Stimulated activated CD8-positive, alpha-beta memory T cell treated with anti-CD3 and anti-CD28 coated beads, Interleukin-2, amount 100 ng/mL, for 1 hour (primary cell): Measurements from ENCODE around the gene LSR.
"Not testable (repeated sequence)": the region's sequence is repeated elsewhere in the genome, so short reads cannot be mapped to it uniquely, and the experiment has no call there.

ENCODE experiments used
- DNase-seq, 2 donors: peaks; one replicate each; pipeline ENCODE4 v3.0.0-alpha.2; 2020; ENCODE audit warnings: low read depth in 2 of 2

The LSR gene

GRCh38 chr19:35217649-35217990 is 31.2 kb upstream of the LSR start:
- no peak for DNase-seq

- no peak for DNase-seq
Observed at GRCh38 chr19:35219008-35219407, 29.8 kb upstream of the LSR start.

- DNase-seq, result no peak
Observed at GRCh38 chr19:35220315-35220921, 28.4 kb upstream of the LSR start.

GRCh38 chr19:35220973-35221590 is 27.7 kb upstream of the LSR start:
- DNase-seq, result not testable (repeated sequence)

- no peak for DNase-seq
Observed at GRCh38 chr19:35222373-35223015, 26.3 kb upstream of the LSR start.

GRCh38 chr19:35223084-35223790 is 25.6 kb upstream of the LSR start:
- DNase-seq, result no peak

GRCh38 chr19:35223862-35224505 is 24.8 kb upstream of the LSR start:
- DNase-seq, result no peak

- DNase-seq, result no peak
Observed at GRCh38 chr19:35224681-35225571, 23.9 kb upstream of the LSR start.

- no peak for DNase-seq
Observed at GRCh38 chr19:35225951-35226350, 22.9 kb upstream of the LSR start.

GRCh38 chr19:35226748-35227147 is 22.1 kb upstream of the LSR start:
- DNase-seq, result no peak

GRCh38 chr19:35228177-35228930 is 20.4 kb upstream of the LSR start, which contains the start of gene FAM187B:
Gene FAM187B (minus strand): TSS chr19:35228739. CDS start chr19:35228680, 59 bp downstream.
- no peak for DNase-seq

- DNase-seq, result no peak
Observed at GRCh38 chr19:35229601-35230000, 19.2 kb upstream of the LSR start.

GRCh38 chr19:35231956-35232645 is 16.7 kb upstream of the LSR start:
- DNase-seq, result no peak

- no peak for DNase-seq
Observed at GRCh38 chr19:35232912-35233311, 15.9 kb upstream of the LSR start.

- DNase-seq, result no peak
Observed at GRCh38 chr19:35236638-35237400, 12.0 kb upstream of the LSR start.

GRCh38 chr19:35239597-35239996 is 9.2 kb upstream of the LSR start:
- not testable (repeated sequence) for DNase-seq

GRCh38 chr19:35240327-35240726 is 8.5 kb upstream of the LSR start:
- no peak for DNase-seq

GRCh38 chr19:35241417-35241816 is 7.4 kb upstream of the LSR start:
- DNase-seq, result no peak

GRCh38 chr19:35246466-35247092 is 2.2 kb upstream of the LSR start:
- no peak for DNase-seq
